Progenitor cell of endocrine pancreas (in vitro differentiated cells): ENCODE data around the gene HOXC6. TPM values are rescaled to one million over a fixed set of nuclear protein-coding genes. Genes with fewer than 3 reads are reported as not detected.

ENCODE experiments used
- DNase-seq: peaks from one replicate; pipeline ENCODE4 v3.0.0; 2021; ENCODE audit warnings: low spot score; ENCODE audit not compliant: unreplicated experiment
- H3K27ac Mint-ChIP-seq: 2 replicates; pipeline ENCODE4 v1.8.0; 2021; ENCODE audit warnings: mild to moderate bottlenecking, moderate library complexity, mixed read lengths
- H3K27me3 Mint-ChIP-seq: 2 replicates; pipeline ENCODE4 v1.8.0; 2021; ENCODE audit warnings: mixed read lengths
- H3K36me3 Mint-ChIP-seq: 2 replicates; pipeline ENCODE4 v1.8.0; 2022; ENCODE audit warnings: mixed read lengths; ENCODE audit not compliant: insufficient read depth
- H3K4me1 Mint-ChIP-seq: 2 replicates; pipeline ENCODE4 v1.8.0; 2021; ENCODE audit warnings: low read depth, mixed read lengths
- H3K4me3 Mint-ChIP-seq: 2 replicates; pipeline ENCODE4 v1.8.0; 2021; ENCODE audit warnings: low read depth, mild to moderate bottlenecking, moderate library complexity, mixed read lengths
- H3K9me3 Mint-ChIP-seq: 2 replicates; pipeline ENCODE4 v1.8.0; 2021; ENCODE audit warnings: low read depth, mixed read lengths
- CTCF ChIP-seq: fragments of 200-600 bp; sonication (generic); IDR thresholded peaks from one replicate; pipeline ENCODE4 v1.5.0; 2021; ENCODE audit warnings: antibody characterized with exemption, mild to moderate bottlenecking; ENCODE audit not compliant: unreplicated experiment
- total RNA-seq: library from RNA; stranded (reverse); gene quantifications from 2 replicates; pipeline ENCODE4 v1.2.1, GENCODE V29; 2021

Gene HOXC6
- total RNA-seq, 1 donor from 2014 or later: 0.17 TPM

GRCh38 chr12:53981634-53982565 lies 46.3 kb upstream of the HOXC6 start:
- no peak for DNase-seq
- Mint-ChIP-seq H3K27me3 (peaks cover 94% of the 10 kb centered on the region), H3K9me3 (no peaks in the 10 kb centered on the region), H3K4me1 (peaks cover 3% of the 10 kb centered on the region), H3K27ac (no peak overlapping the region), H3K4me3 (no peak overlapping the region), H3K36me3 (no peaks in the 10 kb centered on the region)
- TF ChIP-seq CTCF: no peak

- Mint-ChIP-seq H3K27ac (no peak overlapping the region), H3K9me3 (no peaks in the 10 kb centered on the region), H3K36me3 (no peaks in the 10 kb centered on the region), H3K27me3 (peaks cover 94% of the 10 kb centered on the region), H3K4me3 (no peak overlapping the region), H3K4me1 (peaks cover 3% of the 10 kb centered on the region)
- DNase-seq: no peak
- TF ChIP-seq CTCF: no peak
Measured at GRCh38 chr12:53982648-53983567, 45.3 kb upstream of the HOXC6 start.

- no peak overlapping the region for H3K4me3 Mint-ChIP-seq
- H3K4me1 Mint-ChIP-seq: peaks cover 3% of the 10 kb centered on the region
- H3K27me3 Mint-ChIP-seq: peaks cover 94% of the 10 kb centered on the region
- no peak for TF ChIP-seq CTCF
- no peak for DNase-seq
- no peak overlapping the region for H3K27ac Mint-ChIP-seq
- H3K9me3 Mint-ChIP-seq: no peaks in the 10 kb centered on the region
- no peaks in the 10 kb centered on the region for H3K36me3 Mint-ChIP-seq
Measured at GRCh38 chr12:53983568-53983949, 44.7 kb upstream of the HOXC6 start.

GRCh38 chr12:53983950-53984572 lies 44.2 kb upstream of the HOXC6 start:
- Mint-ChIP-seq H3K4me3 (no peak overlapping the region), H3K27ac (no peak overlapping the region), H3K36me3 (no peaks in the 10 kb centered on the region), H3K4me1 (peaks cover 3% of the 10 kb centered on the region), H3K27me3 (peaks cover 94% of the 10 kb centered on the region), H3K9me3 (no peaks in the 10 kb centered on the region)
- no peak for DNase-seq
- no peak for TF ChIP-seq CTCF
